HepG2 (cell line): ENCODE data around the gene BRD2. TPM values are rescaled to one million over a fixed set of nuclear protein-coding genes. Genes with fewer than 3 reads are reported as not detected.

Experiments used
- GABPA ChIP-seq, 2 experiments: IDR thresholded peaks; 2 replicates each; pipeline ENCODE4 v1.6.1; 2011 to 2016; ENCODE audit warnings: low read depth in 2 of 2, low read length in 1 of 2, missing biosample characterization in 1 of 2, missing genetic modification characterization in 1 of 2
- GTF3A ChIP-seq: sonication (generic); formaldehyde crosslinking; conservative IDR thresholded peaks from 2 replicates; pipeline ENCODE4 v1.4.0; 2020; ENCODE audit warnings: mild to moderate bottlenecking, missing genetic modification reagents
- HINFP ChIP-seq: sonication (generic); formaldehyde crosslinking; IDR thresholded peaks from 2 replicates; pipeline ENCODE4 v1.4.0; 2020; ENCODE audit warnings: low read depth, mild to moderate bottlenecking, missing genetic modification reagents
- MAZ ChIP-seq, 2 experiments: sonication (generic) in 1 of 2; formaldehyde crosslinking in 1 of 2; IDR thresholded peaks; 2 replicates each; pipeline versions ENCODE4 v1.5.0 to v1.6.1; 2012 to 2020; ENCODE audit warnings: low read depth in 2 of 2, mild to moderate bottlenecking in 2 of 2, borderline replicate concordance in 1 of 2, improper control_type of control experiment in 1 of 2, low read length in 1 of 2, missing genetic modification reagents in 1 of 2, moderate library complexity in 1 of 2
- NR0B2 ChIP-seq: sonication (generic); formaldehyde crosslinking; IDR thresholded peaks from 2 replicates; pipeline ENCODE4 v1.4.0; 2020; ENCODE audit warnings: mild to moderate bottlenecking, missing genetic modification reagents
- PHB2 ChIP-seq: fragments of 450-650 bp; IDR thresholded peaks from 2 replicates; pipeline ENCODE4 v1.6.1; 2018; ENCODE audit not compliant: partially characterized antibody
- SRF ChIP-seq: IDR thresholded peaks from 2 replicates; pipeline ENCODE4 v1.6.1; 2011; ENCODE audit warnings: mild to moderate bottlenecking, low read depth, low read length, moderate library complexity
- ZBTB3 ChIP-seq: sonication (generic); formaldehyde crosslinking; IDR thresholded peaks from 2 replicates; pipeline ENCODE4 v1.4.0; 2020; ENCODE audit warnings: low read depth, mild to moderate bottlenecking, moderate library complexity, missing genetic modification reagents, borderline replicate concordance
- ZFAT ChIP-seq: sonication (generic); formaldehyde crosslinking; conservative IDR thresholded peaks from 2 replicates; pipeline ENCODE4 v1.8.1; 2023; ENCODE audit warnings: missing genetic modification reagents, inconsistent platforms
- ZFP41 ChIP-seq: sonication (generic); formaldehyde crosslinking; IDR thresholded peaks from 2 replicates; pipeline ENCODE4 v1.4.0; 2020; ENCODE audit warnings: mild to moderate bottlenecking, missing genetic modification reagents, borderline replicate concordance
- ZHX2 ChIP-seq, 2 experiments: sonication (generic) in 1 of 2; formaldehyde crosslinking in 1 of 2; IDR thresholded peaks; 2 replicates each; pipeline versions ENCODE4 v1.6.1 to v1.9.0; 2014 to 2022; ENCODE audit warnings: antibody characterized with exemption in 1 of 2, borderline replicate concordance in 1 of 2, inconsistent platforms in 1 of 2, low read depth in 1 of 2, missing genetic modification reagents in 1 of 2
- ZNF670 ChIP-seq: sonication (generic); formaldehyde crosslinking; IDR thresholded peaks from 2 replicates; pipeline ENCODE4 v1.8.0; 2022; ENCODE audit warnings: mild to moderate bottlenecking, missing genetic modification reagents, borderline replicate concordance
- polyA plus RNA-seq, 8 experiments: library from polyadenylated mRNA; depleted of rRNA in 3 of 8; stranded (reverse) in 7 of 8; unstranded in 1 of 8; fragments of >200 nt; fragmentation: Illumina TruSeq in 4 of 8; extraction: Trizol in 4 of 8; gene quantifications; 2 replicates each; pipeline versions ENCODE4 v1.2.1 to v1.2.3, GENCODE V29; 2011 to 2016; ENCODE audit warnings: low read depth in 4 of 8, missing spikeins in 1 of 8, mixed read lengths in 1 of 8; ENCODE audit not compliant: insufficient read depth in 1 of 8
- total RNA-seq, 5 experiments: library from RNA; depleted of rRNA; stranded (reverse); fragments of >200 nt; fragmentation: Illumina TruSeq; extraction: Trizol; gene quantifications; 2 replicates each; pipeline ENCODE4 v1.2.3, GENCODE V29; 2016; ENCODE audit warnings: low read depth in 1 of 5
- TF ChIP-seq, protein P1 (sequence below): sonication (generic); formaldehyde crosslinking; IDR thresholded peaks from 2 replicates; pipeline ENCODE4 v1.4.0; 2020; ENCODE audit warnings: mild to moderate bottlenecking, missing genetic modification reagents
- TF ChIP-seq, protein P2 (sequence below): sonication (generic); formaldehyde crosslinking; IDR thresholded peaks from 2 replicates; pipeline ENCODE4 v1.8.0; 2022; ENCODE audit warnings: mild to moderate bottlenecking, missing genetic modification reagents; ENCODE audit not compliant: insufficient replicate concordance

Gene BRD2
- total and polyA plus RNA-seq, 2 of the 13 experiments (the other 11 are each of a cell fraction or from before 2014, with no cell fraction given) = 143 to 202 TPM

GRCh38 chr6:32972353-32973143 is 4.2 kb downstream of the BRD2 start (continued):
- TF ChIP-seq ZHX2 (IDR thresholded peaks at IDR 0.05; ENCODE audit: low read depth) (peak; percentile 31; the same call in 1 of the 2 replicates), ZHX2 (CRISPR knock-in tag; IDR thresholded peaks at IDR 0.05; ENCODE audit: borderline replicate concordance) (no peak), HINFP (CRISPR knock-in tag) (no peak), SRF (no peak), ZNF670 (CRISPR knock-in tag) (no peak; the same call in 1 of the 2 replicates), PHB2 (no peak), GABPA (IDR thresholded peaks at IDR 0.05; ENCODE audit: low read depth, low read length) (no peak), GABPA (CRISPR knock-in tag; IDR thresholded peaks at IDR 0.05; ENCODE audit: low read depth) (no peak), ZBTB3 (CRISPR knock-in tag) (no peak), ZFAT (CRISPR knock-in tag) (no peak), GTF3A (0 out of 2 replicates have a peak, but pooled peaks have one; percentile 11), ZFP41 (peak; percentile 9; the same call in 1 of the 2 replicates), MAZ (IDR thresholded peaks at IDR 0.05; ENCODE audit: borderline replicate concordance, low read depth, low read length) (no peak), MAZ (CRISPR knock-in tag; IDR thresholded peaks at IDR 0.05; ENCODE audit: low read depth) (no peak), NR0B2 (CRISPR knock-in tag) (no peak)
- TF ChIP-seq, protein P1, sequence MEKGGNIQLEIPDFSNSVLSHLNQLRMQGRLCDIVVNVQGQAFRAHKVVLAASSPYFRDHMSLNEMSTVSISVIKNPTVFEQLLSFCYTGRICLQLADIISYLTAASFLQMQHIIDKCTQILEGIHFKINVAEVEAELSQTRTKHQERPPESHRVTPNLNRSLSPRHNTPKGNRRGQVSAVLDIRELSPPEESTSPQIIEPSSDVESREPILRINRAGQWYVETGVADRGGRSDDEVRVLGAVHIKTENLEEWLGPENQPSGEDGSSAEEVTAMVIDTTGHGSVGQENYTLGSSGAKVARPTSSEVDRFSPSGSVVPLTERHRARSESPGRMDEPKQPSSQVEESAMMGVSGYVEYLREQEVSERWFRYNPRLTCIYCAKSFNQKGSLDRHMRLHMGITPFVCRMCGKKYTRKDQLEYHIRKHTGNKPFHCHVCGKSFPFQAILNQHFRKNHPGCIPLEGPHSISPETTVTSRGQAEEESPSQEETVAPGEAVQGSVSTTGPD = 0 out of 2 replicates have a peak, but pooled peaks have one; percentile 18
- TF ChIP-seq, protein P2, sequence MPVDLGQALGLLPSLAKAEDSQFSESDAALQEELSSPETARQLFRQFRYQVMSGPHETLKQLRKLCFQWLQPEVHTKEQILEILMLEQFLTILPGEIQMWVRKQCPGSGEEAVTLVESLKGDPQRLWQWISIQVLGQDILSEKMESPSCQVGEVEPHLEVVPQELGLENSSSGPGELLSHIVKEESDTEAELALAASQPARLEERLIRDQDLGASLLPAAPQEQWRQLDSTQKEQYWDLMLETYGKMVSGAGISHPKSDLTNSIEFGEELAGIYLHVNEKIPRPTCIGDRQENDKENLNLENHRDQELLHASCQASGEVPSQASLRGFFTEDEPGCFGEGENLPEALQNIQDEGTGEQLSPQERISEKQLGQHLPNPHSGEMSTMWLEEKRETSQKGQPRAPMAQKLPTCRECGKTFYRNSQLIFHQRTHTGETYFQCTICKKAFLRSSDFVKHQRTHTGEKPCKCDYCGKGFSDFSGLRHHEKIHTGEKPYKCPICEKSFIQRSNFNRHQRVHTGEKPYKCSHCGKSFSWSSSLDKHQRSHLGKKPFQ (CRISPR knock-in tag) = peak; percentile 65
